Thoracic aorta (tissue), 2 donors: ENCODE measurements around the gene TM4SF20. TPM values are rescaled to one million over a fixed set of nuclear protein-coding genes. Genes with fewer than 3 reads are reported as not detected.

Experiments used
- ATAC-seq: fragments of 150-250 bp; one replicate; pipeline ENCODE4 v1.8.0; 2017; ENCODE audit warnings: low read depth; ENCODE audit not compliant: insufficient number of reproducible peaks, low FRiP score
- DNase-seq: peaks from one replicate; pipeline ENCODE4 v3.0.0-alpha.2; 2020; ENCODE audit warnings: low spot score
- H3K27ac ChIP-seq, 2 donors: fragments of 200-600 bp; sonication (generic); 1 replicate in 1 of 2; 2 replicates in 1 of 2; pipeline ENCODE4 v1.5.1; 2016; ENCODE audit warnings: mild to moderate bottlenecking in 2 of 2, moderate library complexity in 2 of 2
- H3K27me3 ChIP-seq: fragments of 200-600 bp; sonication (generic); replicated peaks from 2 replicates; pipeline ENCODE4 v1.6.0; 2016; ENCODE audit warnings: mild to moderate bottlenecking; ENCODE audit not compliant: insufficient read depth
- H3K36me3 ChIP-seq: fragments of 200-600 bp; sonication (generic); one replicate; pipeline ENCODE4 v1.5.1; 2016
- H3K4me1 ChIP-seq, 2 donors: fragments of 200-600 bp; sonication (generic); 1 replicate in 1 of 2; 2 replicates in 1 of 2; pipeline versions ENCODE4 v1.5.1 to v1.6.0; 2016; ENCODE audit warnings: low read depth in 2 of 2, mild to moderate bottlenecking in 1 of 2; ENCODE audit not compliant: control insufficient read depth in 1 of 2
- H3K4me3 ChIP-seq: fragments of 200-600 bp; sonication (generic); 2 replicates; pipeline ENCODE4 v1.5.1; 2016; ENCODE audit warnings: mild to moderate bottlenecking
- H3K9me3 ChIP-seq: fragments of 200-600 bp; sonication (generic); 2 replicates; pipeline ENCODE4 v1.5.1; 2016
- total RNA-seq, 2 donors: library from RNA; depleted of rRNA; stranded (reverse); fragments of >200 nt; gene quantifications; one replicate each; pipeline versions ENCODE4 v1.1.0 to v1.2.3, GENCODE V29; 2016
- TF ChIP-seq, protein P1 (sequence below): fragments of 200-600 bp; sonication (generic); IDR thresholded peaks from one replicate; pipeline ENCODE4 v1.5.1; 2019; ENCODE audit warnings: antibody characterized with exemption

TM4SF20 gene
- total RNA-seq, 2 donors from 2014 or later, result not detected

DNA sequence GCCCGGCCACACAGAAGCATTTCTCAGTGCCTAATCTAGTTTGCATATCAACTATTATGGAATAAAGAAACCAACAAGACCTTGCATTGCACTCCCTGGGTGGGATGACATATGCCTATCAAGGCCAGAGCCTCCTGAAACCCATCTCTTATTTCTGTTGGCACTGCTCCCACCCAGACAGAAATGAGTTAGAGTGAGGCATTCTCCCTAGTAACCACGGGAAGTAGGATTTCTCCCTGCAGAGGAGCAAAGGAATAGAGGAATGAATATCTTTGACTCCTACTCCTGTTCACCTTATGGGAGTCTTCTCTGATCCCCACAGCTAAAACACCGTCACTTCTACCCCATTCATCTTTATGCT, 32.9 kb upstream of the TM4SF20 start:
- H3K4me3 ChIP-seq, result no peak overlapping the region
- H3K27ac ChIP-seq, result no peak overlapping the region
- DNase-seq (no peak), ATAC-seq (no peak)
- TF ChIP-seq, protein P1, sequence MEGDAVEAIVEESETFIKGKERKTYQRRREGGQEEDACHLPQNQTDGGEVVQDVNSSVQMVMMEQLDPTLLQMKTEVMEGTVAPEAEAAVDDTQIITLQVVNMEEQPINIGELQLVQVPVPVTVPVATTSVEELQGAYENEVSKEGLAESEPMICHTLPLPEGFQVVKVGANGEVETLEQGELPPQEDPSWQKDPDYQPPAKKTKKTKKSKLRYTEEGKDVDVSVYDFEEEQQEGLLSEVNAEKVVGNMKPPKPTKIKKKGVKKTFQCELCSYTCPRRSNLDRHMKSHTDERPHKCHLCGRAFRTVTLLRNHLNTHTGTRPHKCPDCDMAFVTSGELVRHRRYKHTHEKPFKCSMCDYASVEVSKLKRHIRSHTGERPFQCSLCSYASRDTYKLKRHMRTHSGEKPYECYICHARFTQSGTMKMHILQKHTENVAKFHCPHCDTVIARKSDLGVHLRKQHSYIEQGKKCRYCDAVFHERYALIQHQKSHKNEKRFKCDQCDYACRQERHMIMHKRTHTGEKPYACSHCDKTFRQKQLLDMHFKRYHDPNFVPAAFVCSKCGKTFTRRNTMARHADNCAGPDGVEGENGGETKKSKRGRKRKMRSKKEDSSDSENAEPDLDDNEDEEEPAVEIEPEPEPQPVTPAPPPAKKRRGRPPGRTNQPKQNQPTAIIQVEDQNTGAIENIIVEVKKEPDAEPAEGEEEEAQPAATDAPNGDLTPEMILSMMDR, result no peak
- no peaks in the 10 kb centered on the region for H3K36me3 ChIP-seq
- H3K27me3 ChIP-seq, result no peaks in the 10 kb centered on the region
- no peaks in the 10 kb centered on the region for H3K9me3 ChIP-seq
- H3K4me1 ChIP-seq, result peaks cover 8 to 20% of the 10 kb centered on the region in 2 donors

DNA sequence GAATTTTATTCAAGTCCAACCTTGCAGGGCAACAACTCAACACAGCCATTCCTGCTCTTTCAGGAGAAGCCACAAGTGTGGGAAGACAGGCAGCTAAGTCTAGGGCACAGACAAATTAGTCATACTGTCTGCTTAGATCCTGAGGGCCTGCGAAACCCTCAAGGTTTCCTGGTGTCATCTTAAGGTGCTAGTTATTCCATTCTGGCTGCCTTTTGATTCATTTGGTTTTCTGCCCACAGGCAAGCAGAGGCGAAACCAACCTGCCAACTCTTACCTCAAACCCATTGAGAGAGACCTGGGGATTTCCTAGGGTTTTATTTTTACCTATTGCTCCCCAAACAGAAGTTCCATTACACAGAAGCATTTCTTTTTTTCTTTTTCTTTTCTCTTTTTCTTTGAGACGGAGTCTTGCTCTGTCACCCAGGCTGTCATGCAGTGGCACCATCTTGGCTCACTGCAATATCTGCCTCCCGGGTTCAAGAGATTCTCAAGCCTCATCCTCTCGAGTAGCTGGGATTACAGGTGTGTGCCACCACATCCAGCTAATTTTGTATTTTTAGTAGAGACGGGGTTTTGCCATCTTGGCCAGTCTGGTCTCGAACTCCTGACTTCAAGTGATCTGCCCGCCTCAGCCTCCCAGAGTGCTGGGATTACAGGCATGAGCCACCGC, 32.3 kb upstream of the TM4SF20 start:
- H3K27ac ChIP-seq, result no peak overlapping the region
- DNase-seq, result no peak
- no peaks in the 10 kb centered on the region for H3K27me3 ChIP-seq
- H3K4me1 ChIP-seq, result peaks cover 11 to 25% of the 10 kb centered on the region in 2 donors
- no peaks in the 10 kb centered on the region for H3K36me3 ChIP-seq
- ATAC-seq, result no peak
- TF ChIP-seq, protein P1, result no peak
- no peaks in the 10 kb centered on the region for H3K9me3 ChIP-seq
- H3K4me3 ChIP-seq, result no peak overlapping the region

DNA sequence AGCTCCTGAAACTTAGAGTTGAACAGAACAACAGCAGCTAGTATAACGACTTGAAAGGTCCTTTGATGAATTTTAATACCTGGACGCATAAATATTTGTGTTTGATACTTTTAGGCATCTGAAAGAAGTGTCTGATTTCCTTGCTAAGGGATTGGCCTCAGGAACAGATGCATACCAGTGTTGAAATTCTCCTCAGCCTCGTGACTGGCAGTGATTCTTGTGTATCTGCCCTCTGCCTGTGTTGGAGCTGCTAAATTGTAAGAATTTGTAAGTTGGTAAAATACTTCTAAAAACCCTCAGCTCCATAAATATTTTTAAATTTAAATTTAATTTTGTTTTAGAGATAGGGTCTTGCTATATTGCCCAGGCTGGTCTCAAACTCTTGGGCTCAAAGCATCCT, 31.1 kb upstream of the TM4SF20 start:
- peaks cover 7 to 20% of the 10 kb centered on the region in 2 donors for H3K4me1 ChIP-seq
- no peaks in the 10 kb centered on the region for H3K9me3 ChIP-seq
- TF ChIP-seq, protein P1, result no peak
- no peaks in the 10 kb centered on the region for H3K36me3 ChIP-seq
- no peak for ATAC-seq
- no peak for DNase-seq
- no peak overlapping the region for H3K4me3 ChIP-seq
- no peaks in the 10 kb centered on the region for H3K27me3 ChIP-seq
- no peak overlapping the region for H3K27ac ChIP-seq

DNA sequence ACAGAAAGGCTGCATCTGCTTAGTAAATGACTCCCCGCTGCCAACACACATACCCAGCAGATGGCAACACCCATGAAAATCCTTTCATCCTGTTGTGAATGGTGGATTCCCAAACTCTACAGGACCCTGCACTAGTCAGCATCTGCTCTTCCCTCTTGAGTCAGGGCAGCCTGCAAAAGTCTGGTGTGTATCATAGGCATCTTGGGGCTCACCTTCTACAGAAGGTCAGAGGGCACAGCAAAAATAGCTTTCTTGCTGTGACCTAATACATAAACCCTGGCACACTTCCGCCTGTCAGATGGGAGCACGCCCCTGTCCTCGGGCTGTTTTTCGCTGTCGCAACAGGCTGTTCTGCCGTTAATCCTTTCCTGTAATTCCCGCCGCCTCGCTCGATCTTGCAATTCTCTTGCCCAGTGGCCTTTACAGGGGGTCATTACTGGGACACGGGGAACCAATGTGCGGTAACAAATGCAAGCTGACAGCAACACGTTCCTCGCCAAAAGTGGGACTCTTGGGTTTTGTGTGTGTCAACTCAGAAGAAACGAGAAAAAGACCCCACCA, 28.6 kb upstream of the TM4SF20 start:
- TF ChIP-seq, protein P1, result no peak
- DNase-seq, result no peak
- H3K4me1 ChIP-seq, result peaks cover 4 to 12% of the 10 kb centered on the region in 2 donors
- no peaks in the 10 kb centered on the region for H3K36me3 ChIP-seq
- H3K27ac ChIP-seq, result peak overlapping the region in 1 of 2 donors; percentile 65
- no peak overlapping the region for H3K4me3 ChIP-seq
- H3K27me3 ChIP-seq, result no peaks in the 10 kb centered on the region
- no peak for ATAC-seq
- H3K9me3 ChIP-seq, result no peaks in the 10 kb centered on the region

DNA sequence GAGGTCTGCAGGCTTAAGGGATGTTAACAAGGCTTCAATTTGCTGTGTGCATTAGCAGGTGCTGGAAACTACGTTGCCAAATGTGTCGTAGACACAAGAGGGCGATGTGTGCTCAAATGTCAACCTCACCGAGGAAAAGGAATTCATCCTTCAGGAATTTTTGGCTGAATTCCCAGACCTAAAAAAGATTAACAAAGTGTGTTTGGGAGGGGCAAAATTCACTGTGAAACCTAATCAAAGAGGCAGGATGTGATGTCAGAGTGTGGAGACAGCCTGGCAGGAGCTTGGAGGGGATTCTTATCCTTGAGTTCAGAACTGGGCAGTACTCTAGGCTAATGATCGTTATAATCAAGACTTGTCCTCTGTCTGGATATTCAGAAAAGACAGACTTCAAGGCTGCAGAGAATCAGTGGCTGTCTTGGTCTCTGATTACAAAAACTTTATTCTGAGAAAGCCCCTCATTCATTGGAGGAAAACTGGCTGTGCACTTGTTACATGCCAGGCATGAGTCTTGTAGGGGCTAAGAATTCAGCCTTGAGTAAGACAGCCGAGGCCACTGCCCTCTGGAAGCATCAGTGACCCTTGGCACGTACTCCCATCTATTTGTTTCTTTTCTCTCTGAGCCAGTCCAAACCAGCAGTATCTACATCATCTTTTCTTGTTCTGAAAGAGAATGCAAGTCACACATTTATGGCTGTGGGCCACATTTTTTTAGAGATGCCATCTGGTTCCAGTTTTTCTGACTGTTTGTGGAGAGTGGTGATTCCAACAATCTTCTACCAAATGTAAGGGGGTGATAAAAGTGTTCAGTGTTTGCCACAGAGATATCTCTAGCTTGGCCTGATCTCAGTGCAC, 27.3 kb upstream of the TM4SF20 start:
- ATAC-seq, result peak; percentile 75

More for the DNA sequence above, 27.3 kb upstream of the TM4SF20 start:
- peak overlapping the region; percentile 11 for H3K4me3 ChIP-seq
- peak; percentile 14 for DNase-seq
- TF ChIP-seq, protein P1, result peak; percentile 50
- H3K4me1 ChIP-seq, result peaks cover 4 to 12% of the 10 kb centered on the region in 2 donors
- no peaks in the 10 kb centered on the region for H3K36me3 ChIP-seq
- H3K27me3 ChIP-seq, result no peaks in the 10 kb centered on the region
- H3K9me3 ChIP-seq, result no peaks in the 10 kb centered on the region
- peak overlapping the region; percentile 65 to 77 for H3K27ac ChIP-seq
